PC-9 (cell line): ENCODE data around the gene HPN. TPM values are rescaled to one million over a fixed set of nuclear protein-coding genes. Genes with fewer than 3 reads are reported as not detected.
"Not testable (repeated sequence)": the region's sequence is repeated elsewhere in the genome, so short reads cannot be mapped to it uniquely, and the experiment has no call there.

ENCODE experiments used
- BruUV-seq: library from RNA; stranded (reverse); fragments of 400-500 nt; replicated peaks from 2 replicates; lab custom pipeline; 2021; lab: Mats Ljungman, UMichigan
- CTCF ChIA-PET: fragments of 300-600 bp; sonication (Branson Sonifier 250); formaldehyde crosslinking; loops from one replicate; lab custom pipeline; 2022; ENCODE audit warnings: antibody characterized with exemption; lab: Charles Lee
- POLR2A ChIA-PET: fragments of 300-600 bp; sonication (Branson Sonifier 250); formaldehyde crosslinking; loops from one replicate; lab custom pipeline; 2022; ENCODE audit warnings: antibody characterized with exemption; ENCODE audit not compliant: unreplicated experiment; lab: Charles Lee
- DNase-seq, 2 experiments: peaks; one replicate each; pipeline versions ENCODE4 v3.0.0 to v3.0.0-alpha.2; 2015 to 2022; ENCODE audit warnings: mixed read lengths in 1 of 2
- H2AFZ ChIP-seq: fragments of 200-600 bp; sonication (generic); 2 replicates; pipeline ENCODE4 v1.8.1; 2017; ENCODE audit warnings: antibody characterized with exemption
- H3F3A ChIP-seq: fragments of 200-600 bp; sonication (generic); 2 replicates; pipeline ENCODE4 v1.8.1; 2017; ENCODE audit warnings: antibody characterized with exemption, mild to moderate bottlenecking, low read depth; ENCODE audit not compliant: insufficient read depth
- H3K27ac ChIP-seq: fragments of 200-600 bp; sonication (generic); 2 replicates; pipeline ENCODE4 v1.6.1; 2016; ENCODE audit warnings: mixed run types
- H3K27me3 ChIP-seq: fragments of 200-600 bp; sonication (generic); 2 replicates; pipeline ENCODE4 v1.6.1; 2016; ENCODE audit warnings: low read depth, mixed run types; ENCODE audit not compliant: insufficient read depth
- H3K36me3 ChIP-seq: fragments of 200-600 bp; sonication (generic); 2 replicates; pipeline ENCODE4 v1.6.1; 2016; ENCODE audit warnings: low read depth, mixed run types
- H3K4me1 ChIP-seq: fragments of 200-600 bp; sonication (generic); replicated peaks from 2 replicates; pipeline ENCODE4 v1.6.1; 2016; ENCODE audit warnings: mixed run types; ENCODE audit not compliant: insufficient read depth
- H3K4me2 ChIP-seq: fragments of 200-600 bp; sonication (generic); 2 replicates; pipeline ENCODE4 v1.6.1; 2017; ENCODE audit warnings: mixed run types
- H3K4me3 ChIP-seq: fragments of 200-600 bp; sonication (generic); 2 replicates; pipeline ENCODE4 v1.6.1; 2016; ENCODE audit warnings: mixed run types
- H3K79me2 ChIP-seq: fragments of 200-600 bp; sonication (generic); 2 replicates; pipeline ENCODE4 v1.6.1; 2017; ENCODE audit warnings: low read depth, mixed run types
- H3K9me2 ChIP-seq: fragments of 200-600 bp; sonication (generic); 2 replicates; pipeline ENCODE4 v1.8.1; 2017; ENCODE audit warnings: mild to moderate bottlenecking; ENCODE audit not compliant: insufficient read depth
- H3K9me3 ChIP-seq: fragments of 200-600 bp; sonication (generic); 2 replicates; pipeline ENCODE4 v1.8.1; 2016; ENCODE audit warnings: low read depth; ENCODE audit not compliant: insufficient read depth
- H4K20me1 ChIP-seq: fragments of 200-600 bp; sonication (generic); 2 replicates; pipeline ENCODE4 v1.8.1; 2017; ENCODE audit not compliant: insufficient read depth
- EZH2 ChIP-seq: fragments of 200-600 bp; sonication (generic); IDR thresholded peaks from 2 replicates; pipeline ENCODE4 v1.8.0; 2017; ENCODE audit warnings: antibody characterized with exemption, low read depth
- intact Hi-C: fragments of 100-400 bp; cut with micrococcal nuclease; formaldehyde crosslinking; loops from one replicate; pipeline ENCODE4 v1.10.0; 2022; ENCODE audit not compliant: unreplicated experiment
- total RNA-seq: library from RNA; stranded (reverse); gene quantifications from 2 replicates; pipeline ENCODE4 v1.2.3, GENCODE V29; 2021
- TF ChIP-seq, protein P1 (sequence below): fragments of 200-600 bp; sonication (generic); conservative IDR thresholded peaks from 2 replicates; pipeline ENCODE4 v1.6.1; 2017; ENCODE audit warnings: mixed run types, antibody characterized with exemption, mild to moderate bottlenecking, moderate library complexity

Gene HPN
- total RNA-seq, 1 experiment from 2014 or later, result 12.3 TPM

DNA sequence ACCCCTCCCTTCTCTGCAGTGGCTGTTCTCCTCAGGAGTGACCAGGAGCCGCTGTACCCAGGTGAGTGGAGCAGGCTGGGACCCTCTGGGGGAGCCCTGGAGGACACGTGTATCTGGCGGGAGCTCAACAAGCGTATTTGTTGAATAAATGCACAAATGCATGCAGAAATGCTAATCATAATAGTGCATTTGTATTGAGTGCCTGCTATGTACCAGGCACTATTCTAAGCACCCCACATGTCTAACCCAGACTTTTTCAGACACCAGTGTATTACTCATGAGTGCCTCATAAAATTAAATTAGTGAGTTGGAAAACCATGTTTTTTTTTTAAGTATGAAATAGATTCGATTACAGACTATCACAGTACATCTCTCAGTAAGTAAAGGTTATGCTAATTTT is 7.9 kb downstream of the HPN start:
- H3F3A ChIP-seq, result peaks cover 12% of the 10 kb centered on the region; the same call in 1 of the 2 replicates
- no peaks in the 10 kb centered on the region for H4K20me1 ChIP-seq
- DNase-seq, result no peak
- no TSS peak for BruUV-seq
- no peak overlapping the region for H3K4me2 ChIP-seq
- no peak overlapping the region for H3K4me3 ChIP-seq
- intact Hi-C loops, result no loop called here
- ChIA-PET CTCF (no interaction called here), POLR2A (interaction anchor here (0.5 kb wide), 1 partner anchor 270 kb away, joined by 3 read pairs; no protein-coding TSS in a partner anchor)
- no peaks in the 10 kb centered on the region for H3K79me2 ChIP-seq
- H3K9me2 ChIP-seq, result no peaks in the 10 kb centered on the region
- no peaks in the 10 kb centered on the region for H3K9me3 ChIP-seq
- H3K27me3 ChIP-seq, result no peaks in the 10 kb centered on the region
- TF ChIP-seq, protein P1, sequence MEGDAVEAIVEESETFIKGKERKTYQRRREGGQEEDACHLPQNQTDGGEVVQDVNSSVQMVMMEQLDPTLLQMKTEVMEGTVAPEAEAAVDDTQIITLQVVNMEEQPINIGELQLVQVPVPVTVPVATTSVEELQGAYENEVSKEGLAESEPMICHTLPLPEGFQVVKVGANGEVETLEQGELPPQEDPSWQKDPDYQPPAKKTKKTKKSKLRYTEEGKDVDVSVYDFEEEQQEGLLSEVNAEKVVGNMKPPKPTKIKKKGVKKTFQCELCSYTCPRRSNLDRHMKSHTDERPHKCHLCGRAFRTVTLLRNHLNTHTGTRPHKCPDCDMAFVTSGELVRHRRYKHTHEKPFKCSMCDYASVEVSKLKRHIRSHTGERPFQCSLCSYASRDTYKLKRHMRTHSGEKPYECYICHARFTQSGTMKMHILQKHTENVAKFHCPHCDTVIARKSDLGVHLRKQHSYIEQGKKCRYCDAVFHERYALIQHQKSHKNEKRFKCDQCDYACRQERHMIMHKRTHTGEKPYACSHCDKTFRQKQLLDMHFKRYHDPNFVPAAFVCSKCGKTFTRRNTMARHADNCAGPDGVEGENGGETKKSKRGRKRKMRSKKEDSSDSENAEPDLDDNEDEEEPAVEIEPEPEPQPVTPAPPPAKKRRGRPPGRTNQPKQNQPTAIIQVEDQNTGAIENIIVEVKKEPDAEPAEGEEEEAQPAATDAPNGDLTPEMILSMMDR, result no peak
- TF ChIP-seq EZH2, result no peak
- no peak overlapping the region for H2AFZ ChIP-seq
- H3K27ac ChIP-seq, result no peak overlapping the region
- peaks cover 10% of the 10 kb centered on the region for H3K4me1 ChIP-seq
- H3K36me3 ChIP-seq, result no peaks in the 10 kb centered on the region

DNA sequence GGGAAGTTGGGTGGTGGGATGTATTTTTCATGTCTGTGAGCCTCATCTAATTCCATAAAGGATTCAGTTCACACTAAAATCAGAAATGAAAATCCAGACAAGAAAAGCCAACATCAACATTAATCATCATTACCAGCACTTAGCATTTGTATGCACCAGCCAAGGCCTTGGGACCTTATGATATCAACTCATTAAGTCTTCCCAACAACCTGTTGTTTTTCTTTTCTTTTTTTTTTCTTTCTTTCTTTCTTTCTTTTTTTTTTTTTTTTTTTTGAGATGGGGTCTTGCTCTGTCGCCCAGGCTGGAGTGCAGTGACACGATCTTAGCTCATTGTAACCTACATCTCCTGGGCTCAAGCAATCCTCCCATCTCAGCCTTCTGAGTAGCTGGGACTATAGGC is 9.1 kb downstream of the HPN start:
- intact Hi-C loops, H3K36me3 ChIP-seq, DNase-seq, H2AFZ ChIP-seq, H3K9me2 ChIP-seq, H4K20me1 ChIP-seq, H3K4me2 ChIP-seq, H3K27me3 ChIP-seq, H3K27ac ChIP-seq, POLR2A ChIA-PET, H3K9me3 ChIP-seq, BruUV-seq, H3K79me2 ChIP-seq, H3K4me3 ChIP-seq: not testable (repeated sequence)
- Histone ChIP-seq H3F3A (peaks cover 12% of the 10 kb centered on the region; the same call in 1 of the 2 replicates), H3K4me1 (peaks cover 10% of the 10 kb centered on the region)
- CTCF ChIA-PET, result interaction anchor here (0.7 kb wide), 1 partner anchor 20 kb away, joined by 4 read pairs; no protein-coding TSS in a partner anchor

DNA sequence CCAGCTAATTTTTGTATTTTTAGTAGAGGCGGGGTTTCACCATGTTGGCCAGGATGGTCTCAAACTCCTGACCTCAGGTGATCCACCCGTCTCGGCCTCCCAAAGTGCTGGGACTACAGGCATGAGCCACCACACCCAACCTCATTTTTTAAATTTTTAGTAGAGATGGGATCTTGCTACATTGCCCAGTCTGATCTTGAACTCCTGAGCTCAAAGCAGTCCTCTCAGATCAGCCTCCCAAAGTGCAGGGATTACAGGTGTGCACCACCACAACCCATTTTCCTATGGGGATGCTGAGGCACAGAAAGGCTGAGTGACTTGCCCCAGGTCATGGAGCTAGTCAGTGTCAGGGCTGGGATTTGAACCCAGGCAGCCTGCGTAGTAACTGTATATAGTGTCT is 9.7 kb downstream of the HPN start:
- H4K20me1 ChIP-seq, H3K4me3 ChIP-seq, intact Hi-C loops, H3K27ac ChIP-seq, H3K4me2 ChIP-seq, H3K27me3 ChIP-seq, POLR2A ChIA-PET, H3K9me2 ChIP-seq, DNase-seq, H3K79me2 ChIP-seq, H2AFZ ChIP-seq, BruUV-seq, H3K36me3 ChIP-seq, H3K9me3 ChIP-seq: not testable (repeated sequence)
- CTCF ChIA-PET, result interaction anchor here (0.7 kb wide), 1 partner anchor 19 kb away, joined by 4 read pairs; no protein-coding TSS in a partner anchor
- H3F3A ChIP-seq, result peaks cover 12% of the 10 kb centered on the region; the same call in 1 of the 2 replicates
- H3K4me1 ChIP-seq, result peaks cover 10% of the 10 kb centered on the region

DNA sequence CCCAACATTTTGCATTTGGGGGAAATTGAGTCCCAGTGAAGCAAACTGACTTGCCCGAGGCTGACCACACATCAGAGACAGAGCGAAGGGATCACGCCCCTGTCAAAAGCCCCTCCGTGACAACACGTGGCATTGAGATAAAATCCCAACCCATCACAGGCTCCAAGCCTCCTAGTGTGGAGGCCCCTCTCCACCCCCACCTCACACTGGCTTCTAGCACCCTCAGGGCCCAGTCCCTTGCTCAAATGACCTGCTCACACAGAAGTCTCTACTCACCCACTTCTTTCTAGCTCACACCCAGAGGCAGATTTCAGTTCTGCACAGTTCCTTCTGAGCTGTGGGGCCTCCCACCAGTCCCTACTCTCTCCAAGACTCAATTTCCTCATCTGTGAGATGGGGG is 10.3 kb downstream of the HPN start:
- Histone ChIP-seq H3F3A (peaks cover 12% of the 10 kb centered on the region; the same call in 1 of the 2 replicates), H3K27ac (no peak overlapping the region), H3K79me2 (no peaks in the 10 kb centered on the region), H4K20me1 (no peaks in the 10 kb centered on the region), H3K36me3 (no peaks in the 10 kb centered on the region), H3K4me1 (peaks cover 10% of the 10 kb centered on the region), H3K9me3 (no peaks in the 10 kb centered on the region), H3K9me2 (no peaks in the 10 kb centered on the region), H3K4me3 (no peak overlapping the region), H3K4me2 (no peak overlapping the region), H2AFZ (no peak overlapping the region), H3K27me3 (no peaks in the 10 kb centered on the region)
- ChIA-PET POLR2A (no interaction called here), CTCF (no interaction called here)
- no peak for DNase-seq
- no peak for TF ChIP-seq EZH2
- TF ChIP-seq, protein P1, result no peak
- no TSS peak for BruUV-seq
- intact Hi-C loops, result no loop called here
